Natural killer cell (primary cell): ENCODE data around the gene PEAK1. TPM values are rescaled to one million over a fixed set of nuclear protein-coding genes. Genes with fewer than 3 reads are reported as not detected.

Experiments used
- ATAC-seq, 3 donors: fragments of 150-1000 bp in 2 of 3; fragments of 200-7000 bp in 1 of 3; cut with Tn5 transposase; 1 replicate in 1 of 3; 2 replicates in 2 of 3; pipeline ENCODE4 v1.10.0; 2021; ENCODE audit warnings: mild to moderate bottlenecking in 2 of 3, moderate library complexity in 2 of 3
- DNase-seq, 2 donors: peaks; one replicate each; pipeline versions ENCODE4 v3.0.0 to v3.0.0-alpha.2; 2013 to 2021; ENCODE audit warnings: mixed read lengths in 1 of 2
- H3K27ac ChIP-seq: one replicate; pipeline ENCODE4 v1.5.1; 2013; ENCODE audit warnings: mild to moderate bottlenecking, low read length
- H3K27me3 ChIP-seq: one replicate; pipeline ENCODE4 v1.6.1; 2013; ENCODE audit warnings: low read length; ENCODE audit not compliant: control insufficient read depth, insufficient read depth
- H3K36me3 ChIP-seq: one replicate; pipeline ENCODE4 v1.6.1; 2013; ENCODE audit warnings: low read length; ENCODE audit not compliant: control insufficient read depth, insufficient read depth
- H3K4me1 ChIP-seq: one replicate; pipeline ENCODE4 v1.6.1; 2013; ENCODE audit warnings: low read length; ENCODE audit not compliant: control insufficient read depth, insufficient read depth
- H3K4me3 ChIP-seq: one replicate; pipeline ENCODE4 v1.5.1; 2013; ENCODE audit warnings: low read length
- H3K9me3 ChIP-seq: one replicate; pipeline ENCODE4 v1.6.1; 2013; ENCODE audit warnings: low read length; ENCODE audit not compliant: control insufficient read depth, insufficient read depth
- H3K27ac Mint-ChIP-seq, 2 donors: one replicate each; pipeline ENCODE4 v1.8.0; 2022; ENCODE audit warnings: mild to moderate bottlenecking in 2 of 2, mixed read lengths in 2 of 2, moderate library complexity in 1 of 2
- H3K27me3 Mint-ChIP-seq, 2 donors: one replicate each; pipeline ENCODE4 v1.8.0; 2022; ENCODE audit warnings: low read depth in 2 of 2, mixed read lengths in 2 of 2
- H3K36me3 Mint-ChIP-seq: one replicate; pipeline ENCODE4 v1.8.0; 2022; ENCODE audit warnings: mixed read lengths
- H3K4me1 Mint-ChIP-seq, 2 donors: one replicate each; pipeline ENCODE4 v1.8.0; 2022; ENCODE audit warnings: mixed read lengths in 2 of 2
- H3K4me3 Mint-ChIP-seq: one replicate; pipeline ENCODE4 v1.8.0; 2022; ENCODE audit warnings: mild to moderate bottlenecking, moderate library complexity, mixed read lengths
- H3K9me3 Mint-ChIP-seq, 2 donors: one replicate each; pipeline ENCODE4 v1.8.0; 2022; ENCODE audit warnings: mixed read lengths in 2 of 2
- WGBS: methylation state at CpG from one replicate; pipeline ENCODE4 v1.1.7; 2013; ENCODE audit warnings: missing lambda C conversion rate; ENCODE audit not compliant: insufficient coverage; 5-methylcytosine and 5-hydroxymethylcytosine counted together
- intact Hi-C: fragments of 100-400 bp; cut with micrococcal nuclease; formaldehyde crosslinking; loops from one replicate; pipeline ENCODE4 v1.14.2; 2022
- total RNA-seq, 4 donors: library from RNA; stranded (reverse); fragments of 120-200 nt in 1 of 4; gene quantifications; one replicate each; pipeline versions ENCODE4 v1.2.3 to v1.2.4, GENCODE V29; 2013 to 2022
- TF ChIP-seq, protein P1 (sequence below): fragments of 200-600 bp; IDR thresholded peaks from one replicate; pipeline ENCODE4 v1.8.0; 2022; ENCODE audit warnings: antibody characterized with exemption

The PEAK1 gene
- total RNA-seq, 3 donors from 2014 or later (not counting 1 experiment from before 2014, with no cell fraction given), result 59.3 to 73.9 (median 69.1) TPM

DNA sequence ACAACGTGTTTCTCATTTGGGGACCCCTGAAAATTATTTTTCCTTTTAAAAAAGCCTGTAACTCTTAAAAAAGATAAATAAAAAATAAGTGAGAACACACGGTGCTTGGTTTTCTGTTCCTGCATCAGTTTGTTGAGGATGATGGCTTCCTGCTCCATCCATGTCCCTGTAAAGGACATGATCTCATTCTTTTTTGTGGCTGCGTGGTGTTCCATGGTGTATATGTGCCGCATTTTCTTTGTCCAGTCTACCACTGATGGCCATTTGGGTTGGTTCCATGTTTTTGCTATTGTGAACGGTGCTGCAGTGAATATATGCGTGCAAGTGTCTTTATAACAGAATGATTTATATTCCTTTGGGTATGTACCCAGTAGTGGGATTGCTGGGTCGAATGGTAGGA, 351.3 kb downstream of the PEAK1 start:
- H3K27me3 ChIP-seq, result no peaks in the 10 kb centered on the region
- H3K36me3 Mint-ChIP-seq, result no peaks in the 10 kb centered on the region
- no peaks in the 10 kb centered on the region for H3K9me3 ChIP-seq
- DNase-seq (no peak), ATAC-seq (no peak)
- H3K27ac ChIP-seq, result peak overlapping the region; percentile 4
- WGBS, result 97% methylated on average over 5 of the region's 7 CpGs
- no peak overlapping the region for H3K4me3 ChIP-seq
- H3K4me3 Mint-ChIP-seq, result peak overlapping the region; percentile 49
- intact Hi-C loops, result no loop called here
- TF ChIP-seq, protein P1, sequence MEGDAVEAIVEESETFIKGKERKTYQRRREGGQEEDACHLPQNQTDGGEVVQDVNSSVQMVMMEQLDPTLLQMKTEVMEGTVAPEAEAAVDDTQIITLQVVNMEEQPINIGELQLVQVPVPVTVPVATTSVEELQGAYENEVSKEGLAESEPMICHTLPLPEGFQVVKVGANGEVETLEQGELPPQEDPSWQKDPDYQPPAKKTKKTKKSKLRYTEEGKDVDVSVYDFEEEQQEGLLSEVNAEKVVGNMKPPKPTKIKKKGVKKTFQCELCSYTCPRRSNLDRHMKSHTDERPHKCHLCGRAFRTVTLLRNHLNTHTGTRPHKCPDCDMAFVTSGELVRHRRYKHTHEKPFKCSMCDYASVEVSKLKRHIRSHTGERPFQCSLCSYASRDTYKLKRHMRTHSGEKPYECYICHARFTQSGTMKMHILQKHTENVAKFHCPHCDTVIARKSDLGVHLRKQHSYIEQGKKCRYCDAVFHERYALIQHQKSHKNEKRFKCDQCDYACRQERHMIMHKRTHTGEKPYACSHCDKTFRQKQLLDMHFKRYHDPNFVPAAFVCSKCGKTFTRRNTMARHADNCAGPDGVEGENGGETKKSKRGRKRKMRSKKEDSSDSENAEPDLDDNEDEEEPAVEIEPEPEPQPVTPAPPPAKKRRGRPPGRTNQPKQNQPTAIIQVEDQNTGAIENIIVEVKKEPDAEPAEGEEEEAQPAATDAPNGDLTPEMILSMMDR, result no peak
- no peaks in the 10 kb centered on the region for H3K27me3 Mint-ChIP-seq
- H3K36me3 ChIP-seq, result no peaks in the 10 kb centered on the region
- peaks cover 16% of the 10 kb centered on the region for H3K4me1 ChIP-seq
- H3K27ac Mint-ChIP-seq, result no peak overlapping the region
- peaks cover 39 to 45% of the 10 kb centered on the region in 2 donors for H3K4me1 Mint-ChIP-seq
- H3K9me3 Mint-ChIP-seq, result no peaks in the 10 kb centered on the region

DNA sequence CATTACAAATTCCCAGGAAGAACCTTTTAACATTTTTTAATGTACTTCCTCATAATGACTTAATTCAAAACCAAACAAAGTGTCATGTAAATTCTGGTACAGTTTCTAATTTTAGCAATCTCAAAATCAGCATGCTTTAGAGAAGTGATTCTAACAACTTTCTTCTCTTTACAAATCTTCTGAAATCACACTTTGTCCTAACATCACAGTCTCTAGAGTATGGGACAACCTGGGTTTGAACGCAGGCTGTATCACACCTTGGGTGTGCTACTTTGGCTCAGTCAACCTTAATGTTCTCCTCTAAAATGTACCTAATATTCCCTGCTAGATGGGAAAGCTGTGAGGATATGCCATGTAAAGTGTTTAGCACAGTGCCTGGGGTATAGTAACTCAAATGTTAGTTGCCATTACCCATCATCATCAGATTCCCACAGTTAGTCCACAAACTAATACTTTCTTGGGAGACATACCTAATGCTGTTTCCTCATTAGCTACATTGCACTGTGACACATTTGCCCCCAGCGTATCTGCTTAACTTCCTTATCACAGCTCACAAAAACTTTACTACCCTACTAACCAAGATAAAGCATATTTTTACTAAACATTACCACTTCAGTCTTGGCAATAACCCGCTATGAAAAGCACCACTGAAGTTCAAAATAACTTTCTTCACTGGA, 352.1 kb downstream of the PEAK1 start:
- Mint-ChIP-seq H3K36me3 (no peaks in the 10 kb centered on the region), H3K4me1 (peaks cover 39 to 46% of the 10 kb centered on the region in 2 donors), H3K27me3 (no peaks in the 10 kb centered on the region), H3K9me3 (no peaks in the 10 kb centered on the region), H3K27ac (peak overlapping the region in 1 of 2 donors; percentile 6), H3K4me3 (peak overlapping the region; percentile 11)
- no peaks in the 10 kb centered on the region for H3K36me3 ChIP-seq
- no peaks in the 10 kb centered on the region for H3K27me3 ChIP-seq
- no peak overlapping the region for H3K4me3 ChIP-seq
- TF ChIP-seq, protein P1, result no peak
- WGBS, result 50% methylated on average over 1 of the region's 3 CpGs
- H3K27ac ChIP-seq, result peak overlapping the region; percentile 63
- no peak for DNase-seq
- H3K9me3 ChIP-seq, result no peaks in the 10 kb centered on the region
- H3K4me1 ChIP-seq, result peaks cover 16% of the 10 kb centered on the region
- ATAC-seq, result no peak
- intact Hi-C loops, result no loop called here

DNA sequence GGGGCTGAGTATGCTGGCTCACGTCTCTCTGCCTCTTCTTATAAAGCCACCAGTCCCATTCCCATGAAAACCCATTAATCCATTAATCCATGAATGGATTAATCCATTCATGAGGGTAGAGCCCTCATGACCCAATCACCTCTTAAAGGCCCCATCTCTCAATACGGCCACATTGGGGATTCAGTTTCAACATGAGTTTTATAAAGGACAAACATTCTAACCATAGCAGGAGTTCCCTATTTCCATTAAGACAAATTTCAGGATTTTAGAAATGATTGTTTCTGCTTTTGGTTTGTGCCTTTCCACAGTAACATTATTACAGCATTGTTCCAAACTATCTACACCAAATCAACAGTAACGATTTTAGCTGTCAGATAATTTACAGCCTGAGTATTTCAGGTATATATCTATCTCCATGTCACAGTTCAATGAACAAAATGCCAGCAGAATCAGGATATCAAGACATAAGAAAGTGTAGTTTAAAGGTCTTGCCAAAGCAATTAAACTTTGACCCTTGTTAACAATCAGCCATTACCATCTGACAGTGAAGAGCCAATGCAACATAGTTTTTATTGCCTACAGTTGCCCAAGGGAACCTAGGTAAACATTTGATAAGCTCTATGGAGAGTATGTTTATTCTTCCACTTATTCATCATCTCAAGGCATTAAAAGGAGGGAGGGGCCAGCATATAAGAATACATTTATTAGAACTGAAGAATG, 352.8 kb downstream of the PEAK1 start:
- no peak overlapping the region for H3K4me3 ChIP-seq
- WGBS, result 67% methylated on average over 1 of the region's 3 CpGs
- H3K9me3 ChIP-seq, result no peaks in the 10 kb centered on the region
- no peak overlapping the region for H3K4me3 Mint-ChIP-seq
- H3K36me3 Mint-ChIP-seq, result no peaks in the 10 kb centered on the region
- ATAC-seq (no peak), DNase-seq (no peak)
- H3K27ac ChIP-seq, result peak overlapping the region; percentile 46
- H3K9me3 Mint-ChIP-seq, result no peaks in the 10 kb centered on the region
- H3K27me3 Mint-ChIP-seq, result no peaks in the 10 kb centered on the region
- TF ChIP-seq, protein P1, result no peak
- intact Hi-C loops, result no loop called here
- H3K4me1 Mint-ChIP-seq, result peaks cover 39 to 46% of the 10 kb centered on the region in 2 donors
- peaks cover 16% of the 10 kb centered on the region for H3K4me1 ChIP-seq
- no peak overlapping the region for H3K27ac Mint-ChIP-seq
- H3K27me3 ChIP-seq, result no peaks in the 10 kb centered on the region
- H3K36me3 ChIP-seq, result no peaks in the 10 kb centered on the region
